Pancreas (tissue), 10 donors: ENCODE measurements around the gene GSC2. TPM values are rescaled to one million over a fixed set of nuclear protein-coding genes. Genes with fewer than 3 reads are reported as not detected.
A peak's percentile ranks its signal among the peaks of the same experiment; 100 is the strongest.

ENCODE experiments used
- ATAC-seq, 4 donors: fragments of 200-7000 bp; cut with Tn5 transposase; one replicate each; pipeline versions ENCODE4 v1.8.0 to v1.9.1; 2020; ENCODE audit warnings: mild to moderate bottlenecking in 4 of 4, moderate library complexity in 4 of 4
- DNase-seq, 6 donors: peaks; one replicate each; pipeline ENCODE4 v3.0.0-alpha.2; 2020
- FAIRE-seq: peaks from 2 replicates; lab custom pipeline; 2012; peaks lifted over from hg19 to GRCh38; lab: Jason Lieb, UNC
- H3K27ac ChIP-seq, 4 donors: fragments of 200-600 bp; sonication (generic); 1 replicate in 3 of 4; 2 replicates in 1 of 4; pipeline versions ENCODE4 v1.5.0 to v1.8.0; 2020
- H3K27me3 ChIP-seq, 4 donors: fragments of 200-600 bp; one replicate each; pipeline ENCODE4 v1.8.0; 2021
- H3K36me3 ChIP-seq, 3 donors: fragments of 200-600 bp; sonication (generic) in 1 of 3; one replicate each; pipeline versions ENCODE4 v1.5.0 to v1.8.0; 2020 to 2021
- H3K4me1 ChIP-seq, 3 donors: fragments of 200-600 bp; one replicate each; pipeline ENCODE4 v1.8.0; 2021
- H3K4me3 ChIP-seq, 4 donors: fragments of 200-600 bp; sonication (generic) in 2 of 4; one replicate each; pipeline versions ENCODE4 v1.5.0 to v1.8.0; 2020 to 2021
- H3K9me3 ChIP-seq, 4 donors: fragments of 200-600 bp; one replicate each; pipeline ENCODE4 v1.8.0; 2021
- WGBS, 2 donors: extraction: QIAGEN DNeasy Blood & Tissue Kit; methylation state at CpG; one replicate each; pipeline ENCODE4 v1.1.7; 2013; 5-methylcytosine and 5-hydroxymethylcytosine counted together
- intact Hi-C, 3 donors: fragments of 100-400 bp; cut with DNase I; formaldehyde crosslinking; loops; one replicate each; pipeline versions ENCODE4 v1.11.1 to v1.14.2; 2022
- polyA plus RNA-seq, 2 donors: library from polyadenylated mRNA; stranded (reverse); fragments of 200-250 nt; gene quantifications; one replicate each; pipeline ENCODE4 v1.2.3, GENCODE V29; 2013
- total RNA-seq, 6 donors: library from RNA; stranded (reverse); fragmentation: NEBNext Ultra II Directional in 4 of 6; extraction: Animal tissue kit (Norgen Biotek cat#: 25700) in 4 of 6; gene quantifications; one replicate each; pipeline versions ENCODE4 v1.2.1 to v1.2.4, GENCODE V29; 2021 to 2023
- TF ChIP-seq, protein P1 (sequence below), 4 donors: fragments of 200-600 bp; sonication (generic) in 3 of 4; IDR thresholded peaks; one replicate each; pipeline versions ENCODE4 v1.5.0 to v1.8.0; 2021; ENCODE audit warnings: antibody characterized with exemption in 4 of 4
- donor health status: healthy with polysubstance abuse.
- donor health status: DM: no; HTN: no; CAD: no; lungs with moderate emphysema.
- donor health status: DM: no; HTN: no; CAD: no.
- donor health status: control.
- donor health status: control.
- donor health status: Bipolar disorder and iron deficiency.
- donor health status: DM: yes; HTN: yes; CAD: no.
- donor health status: DM: no; HTN: no; CAD: no.
- donor health status: DM: no; HTN: no; CAD: no.
- donor health status: DM: yes; HTN: yes; CAD: no.

GSC2 gene
- total and polyA plus RNA-seq, 8 donors, result not detected

DNA sequence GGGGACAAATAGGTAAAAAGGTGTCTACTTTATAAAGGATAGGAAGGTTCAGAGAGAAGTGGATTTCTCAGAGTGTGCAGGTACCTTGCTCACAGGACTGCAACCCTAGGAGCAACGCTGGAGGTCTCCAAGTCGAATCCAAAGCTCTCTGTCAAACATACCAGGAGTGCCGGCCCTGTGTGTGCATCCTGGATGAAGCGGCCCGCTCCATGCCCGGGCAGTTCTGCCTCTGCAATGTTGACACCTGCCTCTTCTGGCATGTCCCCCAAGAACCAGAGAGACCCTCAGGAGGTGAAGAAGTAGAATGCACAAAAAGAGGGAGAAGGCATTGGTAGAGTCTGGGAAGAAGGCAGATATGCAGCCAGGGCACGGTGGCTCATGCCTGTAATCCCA is 22.1 kb downstream of the GSC2 start:
- intact Hi-C loops, result no loop called here
- TF ChIP-seq, protein P1, sequence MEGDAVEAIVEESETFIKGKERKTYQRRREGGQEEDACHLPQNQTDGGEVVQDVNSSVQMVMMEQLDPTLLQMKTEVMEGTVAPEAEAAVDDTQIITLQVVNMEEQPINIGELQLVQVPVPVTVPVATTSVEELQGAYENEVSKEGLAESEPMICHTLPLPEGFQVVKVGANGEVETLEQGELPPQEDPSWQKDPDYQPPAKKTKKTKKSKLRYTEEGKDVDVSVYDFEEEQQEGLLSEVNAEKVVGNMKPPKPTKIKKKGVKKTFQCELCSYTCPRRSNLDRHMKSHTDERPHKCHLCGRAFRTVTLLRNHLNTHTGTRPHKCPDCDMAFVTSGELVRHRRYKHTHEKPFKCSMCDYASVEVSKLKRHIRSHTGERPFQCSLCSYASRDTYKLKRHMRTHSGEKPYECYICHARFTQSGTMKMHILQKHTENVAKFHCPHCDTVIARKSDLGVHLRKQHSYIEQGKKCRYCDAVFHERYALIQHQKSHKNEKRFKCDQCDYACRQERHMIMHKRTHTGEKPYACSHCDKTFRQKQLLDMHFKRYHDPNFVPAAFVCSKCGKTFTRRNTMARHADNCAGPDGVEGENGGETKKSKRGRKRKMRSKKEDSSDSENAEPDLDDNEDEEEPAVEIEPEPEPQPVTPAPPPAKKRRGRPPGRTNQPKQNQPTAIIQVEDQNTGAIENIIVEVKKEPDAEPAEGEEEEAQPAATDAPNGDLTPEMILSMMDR (IDR thresholded peaks at IDR 0.05), result no peak
- Histone ChIP-seq H3K9me3 (no peaks in the 10 kb centered on the region), H3K36me3 (no peaks in the 10 kb centered on the region), H3K4me3 (no peak overlapping the region), H3K27me3 (no peaks in the 10 kb centered on the region), H3K4me1 (peaks cover 0 to 2% (median under 1%) of the 10 kb centered on the region in 3 donors), H3K27ac (no peak overlapping the region)
- FAIRE-seq (no peak), DNase-seq (no peak), ATAC-seq (no peak)
- WGBS, 2 donors, result 79 to 89% methylated on average over 7 of the region's 7 CpGs

DNA sequence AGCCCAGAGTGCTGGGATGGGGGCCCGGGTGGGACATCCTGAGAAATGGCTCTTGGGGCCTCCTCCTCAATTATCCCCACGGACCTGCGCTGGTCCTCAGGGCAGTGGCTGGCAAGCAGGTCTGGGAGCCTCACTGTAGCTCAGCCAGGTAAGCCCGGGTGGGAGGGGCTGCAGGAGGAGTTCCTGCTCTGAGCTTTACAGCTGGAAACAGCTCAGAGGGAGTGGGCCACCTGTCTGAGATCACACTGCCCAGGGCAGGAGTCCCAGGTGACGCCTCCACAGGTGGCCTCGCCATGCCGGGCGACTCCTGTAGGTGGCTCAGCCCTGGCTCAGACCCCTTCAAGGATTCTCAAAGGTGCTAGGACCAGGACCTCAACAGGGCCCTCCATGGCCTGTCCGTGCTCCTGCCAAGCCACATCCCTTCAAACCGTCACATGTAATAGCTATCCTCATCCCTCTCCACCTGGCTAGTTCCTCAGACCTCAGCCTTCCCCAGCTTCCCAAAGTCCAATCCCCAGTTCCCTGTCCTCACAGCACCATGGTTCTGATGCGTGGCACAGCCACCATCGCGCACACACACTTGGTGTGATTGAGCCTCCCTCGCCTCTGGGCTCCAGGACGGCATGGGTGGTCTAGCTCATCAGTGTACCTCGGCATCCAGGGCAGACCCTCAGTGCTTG is 22.6 kb downstream of the GSC2 start:
- intact Hi-C loops, result no loop called here
- FAIRE-seq (no peak), DNase-seq (peak; percentile 75 to 92 (median 88)), ATAC-seq (peak; percentile 77 to 82 (median 80))
- TF ChIP-seq, protein P1 (IDR thresholded peaks at IDR 0.05), result no peak
- Histone ChIP-seq H3K27me3 (no peaks in the 10 kb centered on the region), H3K36me3 (no peaks in the 10 kb centered on the region), H3K27ac (peak overlapping the region in 1 of 4 donors; percentile 8), H3K4me3 (no peak overlapping the region), H3K9me3 (no peaks in the 10 kb centered on the region), H3K4me1 (peaks cover 0 to 5% (median 3%) of the 10 kb centered on the region in 3 donors)
- 55 to 62% methylated on average over 16 of the region's 16 CpGs for WGBS, 2 donors

DNA sequence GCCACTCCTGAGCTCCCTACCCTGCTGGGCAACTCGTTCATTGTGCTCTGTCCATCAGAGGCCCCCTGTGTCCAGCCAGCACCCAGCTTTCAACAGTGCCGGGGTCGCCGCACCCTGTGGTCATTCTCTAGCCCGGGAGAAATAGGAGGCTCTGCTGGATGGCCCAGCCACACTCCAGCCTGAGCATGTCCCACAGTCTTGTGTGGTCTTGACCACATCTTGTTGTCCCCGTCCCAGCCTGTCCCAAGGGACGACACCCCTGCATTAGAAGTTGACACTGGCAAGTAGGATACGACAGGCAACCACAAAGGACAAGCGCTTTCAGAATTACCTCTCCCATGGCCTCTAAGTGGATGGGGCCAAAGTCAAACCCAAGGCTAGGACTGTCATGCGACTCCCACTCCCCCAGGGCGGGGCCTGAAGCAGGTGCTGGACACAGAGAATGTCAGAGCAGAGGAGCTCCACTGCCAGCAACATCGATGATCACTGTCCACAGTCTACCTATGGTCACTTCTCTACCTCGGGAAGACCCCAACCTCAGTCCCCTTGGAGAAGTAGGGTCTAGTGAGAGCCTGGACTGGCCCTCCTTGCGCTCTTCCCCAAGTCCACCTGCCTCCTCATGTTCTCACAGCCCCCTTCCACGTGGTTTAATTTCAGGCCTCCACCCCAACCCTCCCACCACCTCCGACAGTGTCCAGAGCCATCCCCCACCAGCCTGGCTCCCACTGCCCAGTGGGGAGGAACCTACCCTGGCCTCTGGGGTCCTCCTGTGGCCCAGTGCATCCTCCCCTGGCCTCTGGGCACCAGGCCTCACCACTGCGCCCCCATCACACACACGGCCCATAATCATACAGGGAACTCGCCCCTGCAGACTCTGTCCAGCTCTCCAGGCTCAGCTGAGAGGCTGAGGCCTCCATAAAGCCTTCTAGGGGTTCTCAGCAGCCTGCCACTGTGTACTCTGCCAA is 23.5 kb downstream of the GSC2 start:
- no peak for ATAC-seq
- TF ChIP-seq, protein P1 (IDR thresholded peaks at IDR 0.05), result no peak
- Histone ChIP-seq H3K4me1 (peaks cover 0 to 5% (median 3%) of the 10 kb centered on the region in 3 donors), H3K9me3 (no peaks in the 10 kb centered on the region), H3K36me3 (no peaks in the 10 kb centered on the region), H3K27ac (peak overlapping the region in 1 of 4 donors; percentile 8), H3K27me3 (no peaks in the 10 kb centered on the region), H3K4me3 (no peak overlapping the region)
- DNase-seq, result peak in 1 of 6 donors; percentile 53
- WGBS, 2 donors, result 82 to 91% methylated on average over 19 of the region's 19 CpGs
- no peak for FAIRE-seq
- intact Hi-C loops, result no loop called here

DNA sequence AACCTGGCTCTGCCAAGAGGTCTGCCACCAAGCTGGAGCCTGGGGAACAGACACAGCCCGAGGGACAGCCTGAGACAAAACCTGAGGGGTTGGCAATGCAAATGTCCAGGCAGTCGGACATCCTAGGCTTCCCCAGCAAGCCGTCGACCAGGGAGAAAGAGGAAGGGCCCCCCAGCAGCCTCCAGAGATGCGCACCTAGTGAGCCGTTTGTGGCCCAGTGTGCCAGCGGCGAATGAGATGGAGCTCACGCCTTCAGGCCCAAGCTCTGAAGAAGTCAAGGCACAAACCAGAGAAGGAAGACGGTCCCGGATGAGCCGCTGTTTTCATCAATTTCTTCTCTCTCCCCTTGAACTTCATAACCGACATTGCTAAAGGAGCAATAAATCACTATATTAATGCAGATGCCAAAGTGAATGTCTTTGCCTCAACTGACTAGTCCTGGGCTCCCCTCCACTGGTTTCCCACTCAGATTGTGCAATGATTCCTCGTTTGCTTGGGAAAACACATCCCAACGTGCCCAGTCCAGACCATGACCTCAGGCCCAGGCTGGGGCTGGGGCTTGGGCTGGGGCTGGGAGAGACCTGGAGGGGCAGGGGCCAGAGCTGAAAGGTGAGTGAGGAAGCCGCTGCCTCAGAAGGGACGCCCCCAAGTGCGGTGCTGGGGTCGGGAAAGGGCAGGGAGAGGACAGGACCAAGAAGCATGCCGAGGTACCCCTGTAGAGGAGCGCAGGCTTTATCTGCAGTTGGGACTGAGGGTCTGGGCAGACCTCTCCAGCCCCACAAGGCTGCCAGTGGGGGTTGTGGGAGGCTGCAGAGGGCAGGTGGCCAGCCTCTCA is 24.4 kb downstream of the GSC2 start:
- ATAC-seq (no peak), FAIRE-seq (no peak), DNase-seq (no peak)
- H3K4me3 ChIP-seq, result no peak overlapping the region
- no peaks in the 10 kb centered on the region for H3K9me3 ChIP-seq
- peaks cover 0 to 7% (median 5%) of the 10 kb centered on the region in 3 donors for H3K4me1 ChIP-seq
- no peaks in the 10 kb centered on the region for H3K27me3 ChIP-seq
- TF ChIP-seq, protein P1 (IDR thresholded peaks at IDR 0.05), result no peak
- H3K36me3 ChIP-seq, result no peaks in the 10 kb centered on the region
- intact Hi-C loops, result no loop called here
- no peak overlapping the region for H3K27ac ChIP-seq
- WGBS, 2 donors, result 86 to 88% methylated on average over 21 of the region's 21 CpGs
